ENCODE data around the gene TNS4.

The TNS4 gene

DNA sequence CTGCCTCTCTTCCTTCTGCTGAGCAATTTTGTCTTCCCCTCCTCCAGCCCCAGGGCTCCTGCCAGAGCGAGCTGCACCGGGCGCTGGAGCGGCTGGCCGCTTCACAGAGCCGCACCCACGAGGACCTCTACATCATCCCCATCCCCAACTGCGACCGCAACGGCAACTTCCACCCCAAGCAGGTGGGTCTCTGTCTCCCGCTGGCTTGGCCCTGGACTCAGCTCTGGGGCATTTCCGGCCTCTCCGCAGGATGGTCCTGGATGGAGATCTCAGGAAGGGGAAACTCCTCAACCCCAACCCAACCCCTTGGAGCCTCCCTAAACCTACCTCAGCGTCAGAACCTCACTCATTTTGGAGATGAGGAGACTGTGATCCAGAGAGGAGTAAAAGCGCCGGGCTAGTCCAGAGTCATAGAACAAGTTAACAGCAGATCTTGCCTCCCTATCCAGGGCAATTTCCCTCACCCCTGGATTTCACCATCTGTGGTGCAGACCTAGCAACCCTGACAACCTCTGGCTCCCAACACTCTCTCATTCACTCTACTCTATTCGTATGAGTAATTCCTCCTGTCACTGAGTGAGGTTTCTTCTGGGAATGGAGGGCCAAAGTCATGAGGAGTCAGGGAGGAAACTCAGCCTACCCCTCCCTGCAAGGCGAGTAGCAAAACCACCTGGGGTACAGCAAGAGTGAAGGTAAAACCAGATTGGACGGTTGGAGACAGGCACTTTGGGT is 47.4 kb downstream of the TNS4 start:
- no peak for DNase-seq

DNA sequence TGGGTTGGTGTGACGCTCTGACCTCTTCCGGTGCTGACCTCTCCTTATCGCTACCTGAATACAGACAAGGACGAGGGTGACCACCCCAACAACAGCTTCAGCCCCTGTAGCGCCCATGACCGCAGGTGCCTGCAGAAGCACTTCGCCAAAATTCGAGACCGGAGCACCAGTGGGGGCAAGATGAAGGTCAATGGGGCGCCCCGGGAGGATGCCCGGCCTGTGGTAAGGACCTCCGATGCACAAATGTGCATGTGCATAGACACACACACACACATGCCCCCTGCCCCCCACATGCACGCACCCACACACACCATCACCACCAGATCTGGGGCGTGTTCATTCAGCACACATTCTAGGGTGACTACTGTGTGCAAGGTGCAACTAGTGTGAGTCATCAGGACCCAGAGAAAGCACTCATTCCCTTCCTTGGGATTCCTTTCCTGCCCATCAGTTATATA is 48.5 kb downstream of the TNS4 start:
- DNase-seq = no peak

DNA sequence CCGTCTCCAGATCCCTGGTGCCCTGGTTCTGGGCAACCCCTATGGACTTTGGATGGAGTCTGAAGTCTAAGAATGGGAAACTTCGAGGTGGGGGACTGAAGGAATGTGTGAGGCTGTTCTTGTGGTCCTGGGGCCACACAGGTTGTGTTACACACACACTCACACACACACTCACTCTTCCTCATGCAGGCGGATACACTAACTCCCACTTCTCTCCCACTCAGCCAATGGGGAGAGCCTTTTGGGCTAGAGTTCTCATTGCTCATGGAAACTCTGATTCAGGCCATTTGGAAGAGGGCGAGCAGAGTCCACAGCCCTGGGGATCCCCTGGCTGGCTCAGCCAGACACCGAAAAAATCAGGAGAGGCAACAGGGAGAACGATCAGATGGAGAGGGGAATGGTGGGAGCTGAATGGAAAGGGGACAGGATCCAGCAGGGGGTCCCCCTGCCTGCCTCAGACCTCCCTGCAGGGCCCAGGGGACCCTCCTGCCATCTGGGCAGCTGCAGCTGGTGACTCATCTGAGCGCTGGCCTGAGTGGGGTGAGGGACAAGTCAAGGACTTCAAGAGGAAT is 49.1 kb downstream of the TNS4 start:
- DNase-seq = no peak

DNA sequence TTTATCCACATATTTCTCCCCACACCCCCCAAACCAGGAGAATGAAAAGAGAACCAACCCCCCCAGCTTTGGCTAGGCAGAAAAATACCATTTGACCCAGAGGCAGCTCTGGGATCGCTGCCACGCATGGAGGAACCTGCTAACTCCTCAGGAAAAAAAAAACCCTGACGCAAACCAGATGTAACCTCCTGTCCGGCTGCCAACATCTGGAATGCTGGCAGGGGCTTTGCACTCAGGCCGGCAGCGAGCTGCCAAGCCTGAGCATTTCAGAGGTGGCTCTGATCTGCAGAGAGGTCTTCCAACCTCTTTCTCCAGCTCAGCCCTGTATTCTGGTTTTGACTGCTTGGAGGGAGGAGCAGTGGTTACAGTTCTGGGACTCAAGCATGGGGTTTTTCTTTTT is 50.0 kb downstream of the TNS4 start:
- no peak for DNase-seq

DNA sequence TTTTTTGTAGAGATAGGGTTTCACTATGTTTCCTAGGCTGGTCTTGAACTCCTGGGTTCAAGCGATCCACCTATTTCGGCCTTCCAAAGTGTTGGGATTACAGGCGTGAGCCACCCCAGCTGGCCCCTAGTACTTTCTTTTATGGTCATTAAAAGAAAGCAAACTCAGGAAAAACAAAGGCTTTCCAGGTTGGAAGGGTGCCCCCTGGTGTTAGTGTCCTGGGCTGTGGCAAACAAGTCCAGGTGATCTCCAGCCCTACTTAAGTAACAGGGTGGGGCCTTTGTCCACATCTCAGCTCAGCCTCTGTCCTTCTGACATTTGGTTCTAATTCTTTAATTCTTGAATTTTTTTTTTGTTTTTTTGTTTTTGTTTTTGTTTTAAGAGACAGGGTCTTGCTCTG is 51.2 kb downstream of the TNS4 start:
- peak; percentile 26 for DNase-seq

DNA sequence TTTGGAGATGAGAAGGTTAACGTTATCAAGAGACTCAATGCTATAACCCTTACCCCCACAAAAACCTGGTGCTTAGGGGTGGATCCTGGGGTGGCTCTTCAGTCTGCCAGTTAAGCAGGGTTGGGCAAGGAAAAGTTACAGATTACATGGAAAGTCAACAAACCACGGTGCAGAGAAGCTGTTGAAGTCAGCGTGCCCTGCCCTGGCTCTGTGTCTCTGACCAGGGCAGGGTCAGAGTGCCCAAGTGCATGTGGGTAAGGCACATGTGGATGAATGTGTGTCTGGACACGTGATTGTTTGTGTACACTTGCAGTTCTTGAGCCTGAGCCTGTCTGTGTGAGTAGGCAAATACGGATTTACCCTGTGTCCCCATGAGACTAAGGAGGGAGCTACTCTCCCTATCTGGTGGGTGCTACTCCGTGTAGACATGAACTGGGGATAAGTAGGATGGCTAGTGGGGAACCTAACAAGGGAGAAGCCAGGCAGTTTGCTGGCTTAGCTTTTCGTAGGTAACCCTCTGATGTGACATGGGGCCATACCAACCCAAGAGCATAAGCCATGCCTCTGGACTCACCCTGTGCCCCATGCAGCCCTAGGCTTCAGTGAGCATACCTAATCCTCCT is 52.7 kb downstream of the TNS4 start:
- DNase-seq = peak; percentile 33

DNA sequence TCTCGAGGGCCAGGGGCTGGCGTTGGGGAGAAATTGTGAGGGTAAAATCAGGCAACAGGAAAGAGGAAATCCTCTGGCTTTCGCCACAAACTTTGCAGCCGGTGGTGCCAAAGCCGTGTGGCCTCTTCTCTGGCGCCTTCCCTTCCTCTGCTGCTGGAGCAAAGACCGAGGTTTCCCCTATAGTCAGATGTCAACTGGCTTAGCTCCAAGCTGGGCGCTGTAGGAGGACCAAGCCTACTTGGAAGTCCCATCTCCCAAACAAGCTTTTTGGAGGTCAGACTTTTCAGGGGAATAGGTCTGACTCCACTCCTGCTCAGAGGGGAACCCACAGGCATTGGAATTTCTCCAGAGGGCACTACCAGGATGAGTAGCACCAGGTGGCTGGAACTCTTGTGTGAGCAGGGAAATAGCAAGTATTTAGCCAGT is 53.2 kb downstream of the TNS4 start:
- DNase-seq = no peak

DNA sequence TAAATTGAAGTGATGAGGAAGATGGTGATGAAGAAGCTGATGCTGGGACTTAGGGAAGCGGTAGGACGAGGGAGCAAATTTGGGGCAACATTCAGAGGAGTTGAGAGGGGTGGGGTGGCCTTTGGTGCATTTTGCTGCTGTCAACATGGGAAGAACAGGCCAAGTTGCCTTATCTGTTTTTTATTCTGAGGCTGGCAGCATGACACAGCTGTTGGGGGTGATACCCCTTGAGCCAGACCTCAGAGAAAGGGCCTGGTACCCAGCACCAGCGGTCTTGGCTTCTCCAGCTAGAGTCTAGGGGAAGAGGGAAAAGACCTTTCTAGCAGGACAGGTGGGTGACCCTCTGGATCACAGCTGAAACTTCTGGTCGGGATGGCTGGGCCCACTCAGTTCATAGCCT is 53.6 kb downstream of the TNS4 start:
- no peak for DNase-seq

DNA sequence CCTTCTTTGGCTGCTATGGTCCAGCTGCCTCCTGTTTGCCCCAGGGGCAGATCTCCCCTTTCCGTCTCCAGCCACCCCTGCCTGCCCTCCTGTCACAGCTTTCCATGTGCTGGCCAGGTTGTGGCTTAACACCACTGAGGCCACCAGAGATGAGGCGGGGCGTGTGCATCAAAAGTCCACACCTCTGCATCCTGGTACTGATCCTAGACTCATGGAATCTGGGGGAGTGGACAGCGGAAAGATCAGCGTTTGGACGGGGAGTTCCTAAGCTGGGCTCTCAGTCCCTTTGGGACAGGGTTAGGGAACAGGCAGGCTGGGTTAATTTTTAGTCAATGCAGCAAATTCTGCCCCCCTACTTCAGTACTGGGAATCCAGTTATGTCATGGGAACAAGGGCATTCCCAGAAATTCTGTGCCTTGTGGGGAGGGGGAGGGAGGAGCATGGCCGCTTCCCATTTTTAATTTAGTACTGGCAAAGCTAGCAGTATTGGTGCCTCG is 54.2 kb downstream of the TNS4 start:
- DNase-seq = no peak

DNA sequence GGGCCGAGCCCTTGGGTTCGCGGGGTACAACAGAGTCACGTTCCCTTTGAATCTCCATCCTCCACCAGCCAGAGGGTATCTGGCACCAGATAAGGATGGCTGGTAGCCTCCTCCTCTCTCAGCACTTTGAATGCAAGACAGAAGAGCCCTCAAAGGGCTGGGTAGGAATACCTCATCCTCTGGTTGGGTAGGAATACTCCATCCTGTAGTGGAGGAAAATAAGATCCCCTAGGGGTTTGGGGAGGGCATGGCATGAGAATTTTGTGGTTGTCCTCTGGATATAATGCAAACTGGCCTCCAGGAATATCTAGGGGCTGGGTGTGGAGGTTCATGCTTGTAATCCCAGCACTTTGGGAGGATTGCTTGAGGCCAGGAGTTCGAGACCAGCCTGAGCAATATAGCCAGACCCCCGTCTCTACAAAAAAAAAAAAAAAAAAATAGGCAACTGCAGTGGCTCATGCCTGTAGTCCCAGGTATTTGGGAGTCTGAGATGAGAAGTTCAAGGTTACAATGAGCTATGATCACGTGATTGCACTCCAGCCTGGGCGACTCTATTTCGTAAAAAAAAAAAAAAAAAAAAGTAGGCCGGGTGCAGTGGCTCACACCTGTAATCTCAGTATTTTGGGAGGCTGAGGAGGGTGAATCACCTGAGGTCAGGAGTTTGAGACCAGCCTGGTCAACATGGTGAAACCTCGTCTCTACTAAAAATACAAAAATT is 55.5 kb downstream of the TNS4 start:
- DNase-seq = no peak

DNA sequence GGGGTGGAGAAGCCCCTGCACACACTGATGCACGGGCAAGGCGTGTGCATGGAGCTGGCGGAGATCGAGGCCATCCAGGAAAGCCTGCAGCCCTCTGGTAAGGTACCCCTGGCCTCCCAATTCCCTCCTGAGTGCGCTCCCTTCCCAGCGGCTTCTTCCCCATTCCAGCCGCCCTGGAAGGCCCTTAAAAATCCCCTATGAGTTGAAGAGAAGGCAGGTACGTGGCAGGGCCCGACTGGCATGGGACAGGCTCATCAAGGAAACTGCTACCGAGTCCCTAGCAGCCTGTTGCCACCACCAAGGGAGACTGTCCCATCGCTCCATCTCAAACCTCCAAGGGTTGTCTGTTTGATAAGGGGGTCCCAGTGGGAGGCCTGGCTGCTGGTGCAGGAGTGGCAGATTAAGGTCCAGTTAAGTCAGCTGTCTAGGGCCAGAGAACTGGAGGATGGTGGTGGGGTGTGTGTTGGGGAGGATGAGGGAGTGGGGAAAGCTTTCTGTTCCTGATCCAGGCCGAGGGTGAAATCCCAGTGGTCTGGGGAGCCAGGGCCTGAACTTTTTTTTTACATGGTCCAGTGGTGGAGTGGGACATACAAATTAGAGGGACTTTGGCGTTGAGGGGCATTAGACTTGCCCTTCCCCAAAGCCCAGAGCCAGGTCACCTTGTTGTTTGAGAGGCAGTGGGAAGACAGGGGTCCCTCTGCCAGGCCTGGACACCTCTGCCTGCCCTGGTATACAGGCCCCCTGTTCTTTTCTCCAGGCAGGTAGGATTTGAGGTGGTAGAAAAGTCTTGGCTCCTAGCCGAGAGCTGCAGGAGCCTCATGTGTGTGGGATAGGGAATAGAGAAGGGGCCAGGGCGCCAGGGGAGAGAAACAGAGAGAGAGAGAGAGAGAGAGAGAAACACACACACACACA is 57.2 kb downstream of the TNS4 start:
- DNase-seq = no peak

DNA sequence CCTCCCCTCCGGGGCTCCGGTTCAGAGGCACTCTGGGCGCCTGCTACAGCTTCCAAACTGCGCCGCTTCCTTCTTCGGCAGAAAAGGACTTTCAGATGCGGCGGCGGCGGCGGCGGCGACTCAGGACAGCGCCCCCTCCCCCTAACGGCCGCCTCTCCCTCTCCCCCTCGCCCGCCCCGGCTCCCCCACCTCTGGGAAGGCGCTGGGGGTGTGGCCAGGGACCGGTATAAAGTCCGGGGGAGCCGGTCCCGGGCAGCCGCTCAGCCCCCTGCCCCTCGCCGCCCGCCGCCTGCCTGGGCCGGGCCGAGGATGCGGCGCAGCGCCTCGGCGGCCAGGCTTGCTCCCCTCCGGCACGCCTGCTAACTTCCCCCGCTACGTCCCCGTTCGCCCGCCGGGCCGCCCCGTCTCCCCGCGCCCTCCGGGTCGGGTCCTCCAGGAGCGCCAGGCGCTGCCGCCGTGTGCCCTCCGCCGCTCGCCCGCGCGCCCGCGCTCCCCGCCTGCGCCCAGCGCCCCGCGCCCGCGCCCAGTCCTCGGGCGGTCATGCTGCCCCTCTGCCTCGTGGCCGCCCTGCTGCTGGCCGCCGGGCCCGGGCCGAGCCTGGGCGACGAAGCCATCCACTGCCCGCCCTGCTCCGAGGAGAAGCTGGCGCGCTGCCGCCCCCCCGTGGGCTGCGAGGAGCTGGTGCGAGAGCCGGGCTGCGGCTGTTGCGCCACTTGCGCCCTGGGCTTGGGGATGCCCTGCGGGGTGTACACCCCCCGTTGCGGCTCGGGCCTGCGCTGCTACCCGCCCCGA is 58.0 kb downstream of the TNS4 start, which contains the start of gene IGFBP4:
Gene IGFBP4, plus strand, starts transcription at position 255 of the 792 bp plus-strand sequence. Its CDS starts 286 bp downstream, at position 541.
- DNase-seq = peak; percentile 57

DNA sequence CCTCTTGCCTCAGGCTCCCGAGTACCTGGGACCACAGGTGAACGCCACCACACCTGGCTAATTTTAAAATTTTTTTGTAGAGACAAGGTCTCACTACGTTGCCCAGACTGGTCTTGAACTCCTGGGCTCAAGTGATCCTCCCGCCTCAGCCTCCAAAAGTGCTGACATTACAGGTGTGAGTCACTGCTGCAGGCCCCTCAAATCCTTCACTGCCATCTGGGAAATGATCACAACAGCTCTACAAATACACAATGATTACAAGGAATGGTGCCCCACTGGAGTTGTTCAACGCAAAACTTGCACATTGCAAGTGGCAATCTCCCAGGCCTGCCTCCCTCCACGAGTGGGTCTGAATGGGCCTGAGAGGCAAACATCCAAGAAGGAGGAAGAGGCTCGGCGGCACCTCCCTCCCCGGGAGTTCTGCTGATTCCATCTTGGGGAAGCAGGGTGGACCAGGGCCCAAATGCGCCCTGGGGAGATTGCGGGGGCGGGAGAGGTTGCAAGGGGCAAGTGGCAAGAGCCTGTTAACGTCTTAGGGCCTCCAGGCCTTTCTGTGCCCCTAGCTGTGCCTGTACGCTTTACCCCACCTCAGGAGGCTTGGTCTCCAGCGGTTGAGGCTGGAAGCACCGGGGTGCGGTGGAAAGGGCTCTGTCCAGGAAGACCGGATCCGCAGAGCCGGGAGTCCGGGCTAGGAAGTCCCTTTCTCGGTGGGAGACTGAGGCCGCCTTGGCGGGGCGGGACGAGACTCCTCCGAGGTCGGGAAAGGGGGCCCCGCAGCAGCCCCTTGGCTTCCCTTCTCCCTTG is 58.8 kb downstream of the TNS4 start:
- DNase-seq = no peak

DNA sequence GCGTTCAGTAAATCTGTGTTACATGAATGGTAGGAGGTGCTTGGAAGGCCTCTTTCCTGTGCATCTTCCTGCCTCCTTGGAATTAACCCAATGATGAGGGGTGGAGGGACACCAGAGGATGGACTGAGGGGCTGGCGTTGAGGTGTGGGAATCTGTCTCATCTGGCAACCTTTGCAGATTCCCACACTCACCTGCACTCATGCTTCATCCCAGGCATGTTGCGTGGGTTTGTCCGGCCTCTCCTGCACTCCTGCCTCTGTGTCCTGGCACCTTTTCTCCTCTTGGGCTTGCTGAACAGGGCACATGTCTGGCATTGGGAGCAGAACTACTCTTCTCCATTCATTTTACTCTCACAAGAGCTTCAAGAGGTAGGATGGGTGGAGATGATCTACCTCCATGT is 61.3 kb downstream of the TNS4 start:
- no peak for DNase-seq

DNA sequence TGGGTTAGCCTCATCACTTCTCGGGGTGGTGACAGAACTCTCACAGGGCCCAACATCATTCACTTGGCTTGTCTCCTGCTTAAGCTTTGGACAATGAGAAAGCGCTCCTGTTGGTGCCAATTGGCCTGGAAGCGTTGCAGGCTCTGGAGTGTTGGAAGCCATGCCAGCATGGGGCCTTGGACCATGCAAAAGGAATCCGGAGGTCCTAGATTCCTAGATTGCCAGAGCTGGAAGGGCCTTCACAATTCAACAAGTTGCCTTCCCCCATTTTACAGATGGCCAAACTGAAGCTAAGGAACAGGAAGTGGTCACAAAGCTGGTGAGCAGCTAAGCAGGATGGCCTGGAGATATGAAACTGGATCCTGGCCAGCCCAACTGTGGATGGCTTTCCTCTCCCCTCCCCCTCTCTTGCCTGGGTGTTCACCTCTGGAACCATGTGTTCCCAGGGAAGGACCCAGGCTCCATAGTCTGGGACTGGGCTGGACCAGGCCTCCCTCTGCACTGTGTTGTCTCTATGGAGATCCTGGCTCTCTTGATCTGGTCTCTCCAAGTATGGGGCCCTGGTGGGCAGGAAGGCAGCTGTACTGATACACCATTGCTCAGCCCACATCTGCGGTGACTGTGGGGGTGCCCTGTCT is 64.2 kb downstream of the TNS4 start:
- DNase-seq = no peak

DNA sequence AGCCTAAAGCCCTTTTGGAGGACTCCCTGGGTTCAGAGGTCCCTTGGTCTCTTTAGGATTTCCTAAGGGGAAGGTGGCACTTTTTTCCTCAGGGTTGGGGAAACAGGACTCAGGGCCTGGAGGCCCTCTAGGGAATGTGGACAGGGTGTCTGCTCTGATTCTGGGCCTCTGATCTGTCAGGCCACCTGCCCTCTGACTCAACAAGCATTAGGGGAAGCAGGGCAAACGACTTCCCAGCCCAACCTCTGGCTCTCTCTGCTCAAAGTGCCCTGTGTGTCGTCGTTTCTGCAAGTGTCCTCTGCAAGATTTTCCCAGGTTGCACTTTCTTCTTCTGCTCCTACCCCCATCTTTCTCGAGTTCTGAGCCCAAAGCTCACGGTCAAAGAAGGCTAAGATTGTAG is 64.8 kb downstream of the TNS4 start:
- DNase-seq = no peak

DNA sequence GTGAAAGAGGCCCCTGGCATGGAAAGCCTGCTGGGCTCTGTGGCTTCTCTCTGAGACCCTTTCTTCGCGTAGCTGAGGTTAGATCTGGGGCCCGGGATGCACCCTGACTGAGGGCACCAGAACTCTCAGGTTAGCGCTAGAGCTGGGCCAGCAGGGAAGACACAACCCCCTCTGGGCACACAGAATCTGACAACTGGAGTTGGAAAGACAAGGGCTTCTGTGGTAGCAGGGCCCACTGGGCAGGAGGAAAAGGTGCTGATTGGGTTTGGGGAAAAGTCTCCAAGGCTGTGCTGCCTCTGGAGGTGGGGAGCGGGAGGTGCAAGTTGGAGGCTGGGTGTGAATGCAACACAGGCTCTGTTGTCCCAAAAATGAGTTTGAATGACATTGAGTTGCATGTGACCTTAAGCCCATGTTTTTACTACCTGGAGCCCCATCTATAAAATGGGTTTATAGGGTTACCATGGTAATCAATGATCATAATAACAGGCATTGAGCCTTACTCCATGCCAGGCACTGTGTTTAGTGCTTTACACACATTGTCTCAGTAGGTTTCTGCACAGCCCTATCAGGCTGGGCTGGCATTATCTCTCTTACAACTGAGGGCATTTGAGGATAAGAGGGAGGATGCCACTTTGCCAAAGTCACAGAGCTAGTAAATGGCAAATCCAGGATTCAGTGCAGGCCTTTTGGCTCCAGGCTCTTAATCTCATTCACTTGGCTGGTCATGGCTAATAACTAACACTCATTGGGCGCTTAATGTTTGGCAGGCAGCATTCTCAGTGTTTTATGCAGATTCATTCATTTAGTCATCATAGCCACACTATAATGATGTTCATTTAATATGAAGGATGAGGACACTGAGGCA is 67.6 kb downstream of the TNS4 start:
- DNase-seq = no peak

DNA sequence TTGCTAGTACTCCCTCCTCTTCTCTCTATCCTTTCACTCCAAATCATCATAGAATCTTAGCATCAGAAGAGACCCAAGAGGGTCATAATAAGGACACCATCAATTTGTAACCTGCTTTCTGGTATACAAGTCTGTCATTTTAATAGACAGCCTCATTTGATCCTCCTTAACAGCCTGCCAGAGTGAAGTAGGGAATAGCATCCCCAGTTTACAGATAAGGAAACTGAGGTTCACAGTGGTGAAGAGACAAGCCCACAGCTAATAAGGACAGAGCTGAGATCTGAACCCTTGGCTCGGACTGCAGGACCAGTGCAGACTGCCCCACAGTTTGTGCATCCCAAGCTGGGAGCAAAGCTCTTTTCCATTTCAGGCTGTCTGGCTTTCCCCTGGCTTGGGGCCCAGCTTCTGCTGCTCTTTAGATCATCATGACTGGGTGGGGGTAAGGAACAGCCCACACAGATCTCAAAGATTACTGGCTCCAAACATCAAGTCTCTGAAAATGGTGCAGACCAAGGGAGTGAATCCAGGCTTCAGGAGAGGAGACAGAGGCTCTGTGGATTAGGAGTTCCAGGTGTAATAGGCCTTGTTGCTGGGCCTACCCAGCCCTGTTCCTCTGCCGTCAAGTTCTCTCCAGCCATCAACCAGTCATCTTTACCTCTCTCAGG is 68.4 kb downstream of the TNS4 start:
- DNase-seq = no peak

DNA sequence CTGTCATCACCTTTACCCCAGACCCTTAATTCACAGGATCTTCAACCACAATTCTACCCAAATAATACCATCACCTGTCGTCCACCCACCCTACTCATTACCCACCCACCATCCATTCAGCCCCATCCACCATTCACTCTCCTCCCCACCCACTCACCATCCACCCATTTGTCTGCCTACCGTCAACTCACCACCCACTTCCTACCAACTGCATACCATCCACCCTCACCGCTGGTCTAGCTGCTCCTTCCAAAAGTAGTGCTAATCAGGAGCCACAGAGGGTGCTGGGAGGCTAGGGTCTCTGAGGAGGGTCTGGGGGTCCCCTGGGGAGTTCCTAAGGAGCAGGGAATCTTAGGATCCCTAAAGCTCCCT is 70.2 kb downstream of the TNS4 start:
- DNase-seq = no peak

Data from kidney glomerular epithelial cell (primary cell).